Measurements from ENCODE around the gene TEAD1.
"Not testable (repeated sequence)": the region's sequence is repeated elsewhere in the genome, so short reads cannot be mapped to it uniquely, and the experiment has no call there.

The TEAD1 gene

DNA sequence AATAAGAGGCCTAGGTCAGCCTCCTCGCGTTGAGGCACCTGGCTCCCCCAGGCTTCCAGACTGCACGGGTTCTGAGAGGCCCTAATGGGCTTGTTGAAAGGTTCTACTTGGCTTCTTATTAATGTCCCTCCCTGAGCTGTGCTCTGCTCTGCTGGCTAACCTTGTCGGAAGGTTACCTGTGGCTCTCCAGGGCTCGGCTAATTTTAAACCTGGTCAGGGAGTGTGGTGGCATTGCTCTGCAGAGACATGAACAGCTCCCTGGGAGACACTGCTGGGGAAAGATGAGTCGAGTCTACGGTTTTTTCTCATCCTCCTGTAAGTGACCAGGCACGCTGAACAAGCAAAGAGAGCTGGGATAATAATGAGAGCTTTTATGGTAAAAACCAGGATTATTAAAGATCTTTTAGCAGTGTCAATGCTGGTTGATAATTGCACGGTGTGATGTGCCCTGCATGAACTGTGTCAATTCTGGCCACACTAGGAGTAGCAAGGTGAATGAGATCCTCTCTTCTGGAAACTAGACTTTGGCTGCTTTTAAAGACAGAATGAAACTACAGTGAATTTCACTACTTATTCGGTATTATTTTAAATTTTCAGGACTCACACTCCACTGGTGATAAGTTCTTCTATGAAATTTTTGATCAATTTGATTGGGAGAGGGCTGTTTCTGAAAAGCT is 70.7 kb downstream of the TEAD1 start:
- DNase-seq: no peak

DNA sequence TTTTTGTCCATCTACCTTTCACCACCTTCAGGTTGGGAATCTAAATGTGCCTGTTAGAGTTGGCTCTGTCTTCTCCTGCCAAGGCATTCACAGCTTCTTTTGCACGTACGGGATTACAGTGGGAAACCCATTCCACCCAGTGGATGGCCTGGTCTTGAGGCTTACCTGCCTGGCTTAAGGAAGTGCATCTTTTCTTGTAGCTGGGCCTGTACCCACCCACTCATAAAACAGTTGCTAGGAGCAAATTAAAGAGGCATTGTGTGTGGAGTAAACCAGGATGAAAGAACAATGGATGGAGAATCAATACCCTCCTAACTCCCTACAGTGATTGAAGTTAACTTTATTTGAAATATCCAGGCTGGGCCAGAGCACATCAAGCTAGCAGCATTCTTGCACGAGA is 71.6 kb downstream of the TEAD1 start:
- no peak for DNase-seq

DNA sequence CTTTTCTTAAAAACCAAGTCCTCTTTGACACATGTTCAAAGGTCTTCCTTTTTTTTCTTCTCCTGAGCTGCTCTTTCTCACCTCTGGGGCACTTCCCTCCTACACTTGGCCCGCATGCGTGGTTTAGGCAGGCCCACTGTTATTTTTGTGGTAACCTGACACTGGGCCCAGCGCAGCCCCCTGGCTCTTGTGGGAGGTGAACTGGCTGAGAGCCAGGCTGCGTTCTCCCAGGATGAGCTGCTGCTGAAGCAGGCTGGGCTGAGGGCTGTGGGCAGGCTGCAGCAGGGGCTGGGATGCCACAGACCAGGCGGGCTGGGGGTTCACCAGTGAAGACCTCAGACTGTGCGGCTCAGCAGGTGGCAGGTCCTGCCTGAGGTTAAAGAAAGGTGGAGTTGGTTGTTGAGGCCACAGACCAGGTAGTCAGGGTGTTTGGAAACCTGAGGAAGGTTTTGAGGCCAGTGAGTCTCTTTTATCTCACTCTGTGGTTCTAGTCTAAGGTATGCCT is 72.4 kb downstream of the TEAD1 start:
- no peak for DNase-seq

DNA sequence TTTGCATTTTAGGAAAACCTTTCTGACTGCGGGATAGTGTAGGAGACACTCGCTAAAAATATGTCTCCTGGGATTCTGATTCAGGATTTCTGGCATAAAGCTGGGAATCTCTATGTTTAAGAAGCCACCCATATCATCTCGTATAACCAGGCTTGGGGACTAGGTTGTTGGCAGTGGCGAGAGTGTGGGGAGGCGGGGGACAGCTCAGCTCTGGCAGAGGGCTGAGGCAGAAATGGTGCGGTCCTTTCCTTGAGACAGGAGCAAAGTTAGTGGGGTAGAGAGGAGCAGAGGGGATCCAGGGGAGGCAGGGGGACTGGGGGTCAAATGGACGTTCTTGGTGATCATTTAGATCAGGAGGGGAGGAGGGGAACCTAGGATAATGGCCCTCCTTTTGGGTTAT is 74.3 kb downstream of the TEAD1 start:
- no peak for DNase-seq

DNA sequence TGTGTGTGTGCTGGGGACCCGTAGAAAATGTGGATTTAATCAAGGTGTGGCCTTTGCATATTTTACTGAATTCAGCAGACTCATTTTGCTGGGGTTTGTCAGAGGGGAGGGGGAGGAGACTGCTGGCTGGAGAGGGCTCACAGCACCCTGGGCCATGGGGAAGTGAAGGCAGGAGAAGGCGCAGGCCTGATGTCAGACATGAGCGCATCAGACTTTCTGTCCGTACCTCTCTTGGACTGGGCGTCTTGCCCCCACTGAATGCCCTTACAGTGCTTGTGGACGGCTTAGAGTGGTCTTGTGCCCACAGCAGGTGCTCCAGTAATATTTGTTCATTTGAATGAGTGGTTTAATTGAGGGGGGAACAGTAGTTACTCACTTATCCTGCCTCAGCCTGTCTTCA is 75.2 kb downstream of the TEAD1 start:
- DNase-seq: no peak

DNA sequence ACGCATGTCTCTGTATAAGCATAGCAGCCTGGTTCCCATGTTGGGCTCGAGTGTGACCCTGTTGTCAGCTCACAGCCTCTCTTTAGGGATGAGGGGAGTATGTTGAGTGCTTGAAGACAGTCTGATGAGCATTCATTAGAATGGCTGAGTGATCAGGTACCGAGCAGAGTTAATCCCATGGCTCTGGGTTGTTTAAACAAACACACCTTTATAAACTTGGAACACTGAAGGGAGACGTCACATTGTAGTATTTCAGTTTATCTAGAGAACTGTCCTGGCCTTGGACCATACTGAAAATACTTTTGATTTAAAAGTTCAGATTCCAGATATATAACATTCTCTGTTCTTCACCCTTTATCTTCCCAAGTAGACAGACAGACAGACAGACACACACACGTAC is 76.0 kb downstream of the TEAD1 start:
- no peak for DNase-seq

DNA sequence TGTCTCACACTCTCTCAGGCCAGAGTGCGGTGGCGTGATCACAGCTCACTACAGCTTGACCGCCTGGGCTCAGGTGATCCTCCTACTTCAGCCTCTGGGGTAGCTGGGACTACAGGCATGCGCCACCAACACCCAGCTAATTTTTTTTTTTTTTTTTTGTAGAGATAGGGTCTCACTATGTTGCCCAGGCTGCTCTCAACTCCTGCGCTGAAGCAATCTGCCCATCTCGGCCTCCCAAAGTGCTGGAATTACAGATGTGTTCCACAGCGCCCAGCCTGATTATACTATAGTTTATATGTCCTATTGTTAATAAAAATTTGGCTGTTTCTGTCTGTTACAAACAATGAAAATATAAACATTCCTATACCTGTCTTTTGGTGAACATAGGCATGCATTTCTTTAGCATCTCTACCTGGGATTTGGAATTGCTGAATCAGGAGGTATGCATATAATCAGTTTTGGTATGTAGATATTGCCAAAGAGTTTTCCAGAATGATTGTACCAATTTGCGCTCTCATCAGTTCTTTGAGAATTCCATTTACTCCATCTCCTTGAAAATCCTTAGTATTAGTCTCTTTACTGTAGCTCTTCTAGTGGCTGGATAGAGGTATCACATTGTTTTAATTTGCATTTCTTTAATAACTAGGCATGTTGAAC is 78.8 kb downstream of the TEAD1 start:
- no peak for DNase-seq

DNA sequence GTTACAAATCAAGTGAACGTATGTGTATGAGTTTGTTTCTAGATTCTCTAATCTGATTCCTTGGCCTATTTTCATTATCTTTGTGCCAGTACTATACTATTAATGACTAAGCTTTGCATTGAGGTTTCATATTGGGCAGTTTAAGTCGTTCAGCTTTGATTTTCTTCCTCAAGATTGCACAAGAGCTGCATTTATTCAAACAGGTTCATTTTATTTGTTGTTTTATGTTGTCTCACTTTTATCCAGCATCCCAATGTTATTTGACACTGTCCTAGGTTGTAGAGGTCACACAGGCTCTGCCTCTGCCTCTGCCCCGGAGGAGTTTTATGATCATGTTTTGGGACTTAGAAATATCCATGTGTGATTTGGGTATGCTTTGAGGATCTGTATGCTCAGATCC is 79.8 kb downstream of the TEAD1 start:
- DNase-seq: no peak

DNA sequence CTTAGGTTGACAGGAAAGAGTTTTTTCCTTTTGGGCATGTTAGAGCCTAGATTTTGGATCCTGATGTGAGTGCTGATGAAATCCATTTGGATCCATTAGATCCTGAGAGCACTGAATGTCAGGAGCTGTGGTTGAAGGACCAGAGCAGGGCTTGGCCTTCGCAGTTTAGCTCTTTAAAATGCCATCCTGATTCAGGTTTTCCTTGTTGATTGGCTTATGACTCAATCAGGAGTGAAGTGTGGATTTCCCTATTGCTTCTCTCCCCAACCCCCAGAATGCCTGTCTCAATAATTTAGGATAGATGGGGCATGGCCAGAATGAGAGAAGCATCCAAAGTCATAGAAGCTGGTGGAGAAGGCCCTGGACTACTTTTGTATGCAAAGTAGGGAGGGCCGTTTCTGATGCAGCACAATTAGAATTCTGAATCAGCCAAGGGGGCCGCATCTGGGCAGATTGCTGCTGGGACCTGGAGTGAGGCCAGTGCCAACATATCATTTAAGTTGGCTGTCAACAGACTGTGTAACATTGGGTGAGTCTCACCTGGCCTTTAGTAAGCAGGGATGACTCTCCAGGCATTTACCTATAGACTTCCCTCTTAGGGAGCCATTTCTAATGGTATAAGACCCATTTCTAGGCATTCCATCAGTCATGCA is 80.5 kb downstream of the TEAD1 start:
- DNase-seq: no peak

DNA sequence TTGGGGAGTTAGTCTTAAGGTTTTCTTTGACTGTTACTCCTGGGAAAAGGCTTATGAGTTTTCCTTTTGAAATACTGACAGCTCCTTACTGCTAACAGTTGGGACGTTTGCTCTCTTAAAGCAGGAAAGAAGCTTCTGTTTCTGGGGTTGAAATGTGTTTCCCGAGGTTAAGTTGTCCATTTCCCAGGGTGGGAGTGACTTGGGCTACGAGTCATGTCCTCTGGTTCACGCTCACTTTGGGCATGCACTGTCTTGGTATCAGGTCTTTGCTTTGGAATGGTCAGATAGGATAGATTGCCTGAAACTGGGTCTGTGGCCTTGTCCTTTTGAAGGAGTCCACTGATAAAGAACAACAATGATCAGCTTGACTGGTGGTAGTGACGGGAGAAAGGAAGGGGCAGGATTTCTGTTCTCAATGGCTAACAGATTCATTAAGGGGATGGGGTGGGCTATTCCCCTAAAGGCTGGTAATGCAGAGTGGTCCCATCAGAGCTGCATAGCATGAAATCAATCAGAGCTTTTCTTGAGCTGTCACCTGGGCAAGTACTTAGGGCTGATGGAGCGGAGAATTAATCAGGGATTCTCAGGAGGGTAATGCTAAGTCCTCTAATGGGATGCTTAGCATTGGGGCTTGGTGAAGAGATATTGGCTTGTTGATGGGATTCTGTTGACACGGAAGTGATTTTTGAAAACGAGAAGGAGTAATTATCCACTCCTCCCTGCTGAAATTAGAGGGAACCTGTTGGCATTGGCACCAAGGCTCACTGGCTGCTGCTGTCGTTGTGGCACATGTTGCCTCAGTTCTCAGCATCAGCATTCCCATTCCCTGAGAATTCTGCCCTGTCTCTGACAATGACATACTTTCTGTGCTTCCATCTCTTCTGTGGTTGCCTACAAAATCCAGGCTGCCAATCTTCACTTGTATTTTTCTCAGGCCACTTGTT is 81.6 kb downstream of the TEAD1 start:
- DNase-seq: no peak

DNA sequence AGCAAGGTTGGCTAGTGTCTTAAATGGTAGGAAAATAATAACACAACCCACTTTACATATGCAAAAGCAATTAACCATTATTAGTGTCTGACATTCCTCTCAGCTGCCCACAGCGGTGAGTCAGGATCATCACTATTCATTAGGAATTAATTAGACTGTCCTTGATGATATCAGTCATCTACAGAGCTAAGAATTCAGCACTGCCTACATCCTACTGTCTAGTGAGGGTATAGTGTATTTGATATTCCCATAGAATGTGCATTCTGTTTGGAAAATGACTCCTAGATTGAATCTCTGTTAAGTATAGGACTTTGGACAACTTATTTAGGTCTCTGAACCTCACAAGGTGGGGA is 82.2 kb downstream of the TEAD1 start:
- no peak for DNase-seq

DNA sequence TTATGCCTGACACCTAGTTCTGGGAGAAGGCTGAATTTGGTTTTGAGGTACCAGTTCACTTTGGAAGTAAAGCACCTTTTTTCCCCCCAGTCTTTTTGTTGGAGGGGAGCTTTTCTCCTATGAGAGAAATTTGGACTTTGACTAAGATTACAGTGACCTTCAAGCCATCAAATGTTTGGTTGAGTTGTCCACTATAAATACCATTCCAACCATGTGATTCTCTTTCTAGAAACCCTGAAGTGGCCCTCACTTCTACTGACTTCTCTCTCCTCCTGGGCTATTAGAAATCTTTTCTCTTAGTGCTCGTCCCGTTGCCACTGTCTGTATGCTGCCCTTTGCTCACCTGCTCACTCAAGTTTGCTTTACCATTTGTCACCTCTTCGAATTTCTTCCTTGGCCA is 82.6 kb downstream of the TEAD1 start:
- no peak for DNase-seq

DNA sequence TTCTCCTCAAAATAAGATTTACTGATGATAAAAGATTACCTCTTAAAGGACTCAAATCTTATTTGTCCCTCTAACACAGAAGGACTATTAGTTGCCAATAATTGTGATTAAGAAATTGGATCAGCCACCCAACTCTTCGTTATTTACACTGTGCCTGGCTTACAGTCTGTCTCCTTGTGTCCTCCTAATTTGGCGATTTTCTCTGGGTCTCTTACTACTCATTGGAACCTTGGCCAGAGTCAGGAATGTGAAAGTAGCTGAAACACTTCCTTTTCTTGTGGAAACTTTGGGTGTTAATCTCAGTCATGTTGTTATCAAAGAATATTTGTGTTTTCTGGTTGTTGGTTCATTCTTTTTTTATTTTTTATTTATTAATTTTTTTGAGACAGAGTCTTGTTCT is 83.2 kb downstream of the TEAD1 start:
- DNase-seq: no peak

DNA sequence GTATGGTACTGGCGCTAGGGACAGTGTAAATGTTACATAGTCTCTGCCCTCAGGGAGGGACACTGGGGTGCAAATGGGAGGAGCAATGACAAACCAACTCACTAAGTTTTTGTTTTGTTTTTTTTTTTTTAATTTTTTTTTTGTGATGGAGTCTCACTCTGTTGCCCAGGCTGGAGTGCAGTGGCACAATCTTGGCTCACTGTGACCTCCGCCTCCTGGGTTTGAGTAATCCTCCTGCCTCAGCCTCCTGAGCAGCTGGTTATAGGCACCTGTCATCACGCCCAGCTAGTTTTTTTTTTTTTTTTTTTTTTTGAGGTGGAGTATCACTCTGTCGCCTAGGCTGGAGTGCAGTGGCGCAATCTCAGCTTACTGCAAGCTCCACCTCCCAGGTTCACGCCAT is 83.9 kb downstream of the TEAD1 start:
- not testable (repeated sequence) for DNase-seq

DNA sequence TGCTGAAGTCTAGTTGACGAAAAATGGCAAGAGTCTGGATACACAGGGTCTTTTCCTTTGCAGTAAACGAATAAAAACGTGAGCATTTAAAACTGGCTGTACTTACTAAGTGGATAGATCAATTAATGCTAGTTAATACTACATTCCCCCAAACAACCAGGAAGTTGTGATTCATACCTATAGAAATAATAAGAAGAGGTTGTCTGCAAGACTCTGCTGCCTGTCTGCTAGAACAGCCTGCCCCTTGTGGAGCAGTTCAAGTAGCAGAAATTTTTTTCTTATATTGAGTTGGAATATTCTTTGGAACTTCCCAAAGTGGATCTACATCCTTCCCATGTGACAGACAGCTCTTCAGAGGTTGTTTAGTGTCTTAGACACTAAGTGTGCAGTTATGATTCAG is 86.8 kb downstream of the TEAD1 start:
- no peak for DNase-seq

DNA sequence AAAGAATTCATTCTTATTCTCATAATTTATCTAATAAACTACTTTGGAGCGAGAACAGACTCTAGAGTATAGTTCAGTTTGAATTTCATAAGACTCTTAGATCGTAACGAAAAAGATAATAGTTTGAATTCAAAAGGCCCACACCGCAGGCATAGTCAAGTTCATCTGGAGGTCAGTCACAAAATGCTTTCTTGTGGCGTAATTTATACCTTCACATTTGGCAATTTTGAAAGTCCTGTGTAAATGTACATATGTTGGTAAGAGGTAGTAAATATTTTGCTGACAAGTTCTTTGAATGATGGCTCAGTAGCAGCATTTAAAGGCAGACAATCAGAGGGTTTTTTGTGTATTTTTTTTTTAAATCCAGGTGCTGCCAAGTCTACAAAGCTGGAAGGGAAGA is 88.1 kb downstream of the TEAD1 start:
- no peak for DNase-seq

DNA sequence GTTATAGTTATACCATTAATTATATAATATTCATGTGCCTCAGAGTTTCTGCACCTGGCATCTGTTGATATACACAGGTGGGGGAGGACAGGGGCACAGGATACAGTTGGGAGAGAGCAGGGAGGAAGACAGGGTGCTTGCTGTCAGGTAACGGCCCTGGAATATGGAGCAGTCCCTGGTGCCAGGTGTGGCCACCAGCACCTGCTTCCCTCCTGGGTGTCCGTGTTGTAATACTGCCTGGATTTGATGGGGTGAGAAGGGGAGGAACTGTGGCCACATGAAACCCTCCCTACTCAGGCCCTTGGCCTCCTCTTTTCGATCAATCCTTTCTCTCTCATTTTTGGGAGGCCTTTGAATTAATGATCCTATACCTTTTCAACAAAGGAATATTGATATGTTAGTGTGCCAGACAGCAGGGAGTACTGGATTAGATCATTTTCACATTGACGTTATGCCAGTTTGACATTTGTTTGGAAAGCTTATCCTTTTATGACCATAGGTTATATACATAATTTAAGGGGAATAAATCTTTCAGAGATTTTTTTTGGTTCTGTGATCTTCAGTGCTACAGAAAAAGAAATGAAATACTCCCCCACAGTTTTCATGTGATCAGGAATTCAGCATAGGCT is 88.6 kb downstream of the TEAD1 start:
- no peak for DNase-seq

DNA sequence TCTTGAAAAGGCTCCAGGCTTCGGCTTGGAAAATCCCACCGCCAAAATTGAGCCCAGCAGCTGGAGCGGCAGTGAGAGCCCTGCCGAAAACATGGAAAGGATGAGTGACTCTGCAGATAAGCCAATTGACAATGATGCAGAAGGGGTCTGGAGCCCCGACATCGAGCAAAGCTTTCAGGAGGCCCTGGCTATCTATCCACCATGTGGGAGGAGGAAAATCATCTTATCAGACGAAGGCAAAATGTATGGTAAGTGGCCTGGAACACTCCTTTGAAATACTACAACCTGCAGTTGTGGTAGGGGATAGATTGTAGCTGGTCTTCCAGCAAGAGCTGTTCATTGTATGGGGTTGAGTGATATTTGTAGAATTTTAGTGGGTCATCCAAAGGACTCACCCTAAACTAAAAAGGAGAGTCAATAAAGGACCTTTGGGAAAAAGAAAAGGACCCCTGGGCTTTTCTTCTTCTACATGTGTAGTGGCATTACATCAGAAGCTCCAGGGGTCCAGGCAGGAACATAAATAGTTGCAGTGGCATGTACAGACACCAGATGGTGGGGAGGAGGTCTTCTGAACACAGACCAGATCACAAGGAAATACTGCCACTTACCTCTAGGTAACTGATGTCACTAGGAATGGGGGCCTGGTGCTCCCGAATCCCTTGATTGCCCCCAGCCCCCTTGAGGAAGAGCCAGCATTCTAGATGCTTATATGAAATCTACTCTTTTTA is 90.1 kb downstream of the TEAD1 start:
- no peak for DNase-seq

DNA sequence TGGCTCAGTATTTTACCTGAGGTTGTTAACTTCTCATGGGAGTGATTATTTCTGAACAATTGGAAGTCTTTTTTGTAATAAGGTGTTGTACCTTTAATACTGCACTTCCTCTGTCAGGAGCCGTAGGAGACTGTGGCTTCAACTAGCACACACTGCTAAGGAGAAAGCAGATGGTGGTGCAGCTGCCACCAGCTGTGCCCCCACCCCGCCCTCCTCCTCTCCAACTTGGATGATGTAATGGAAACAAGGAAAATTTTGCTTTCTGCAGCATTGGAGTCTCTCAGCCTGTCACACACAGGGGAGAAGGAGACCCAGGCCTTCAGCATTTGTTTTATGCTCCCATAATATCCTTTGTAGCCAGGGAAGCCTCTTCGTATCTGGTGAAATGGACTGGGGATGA is 91.2 kb downstream of the TEAD1 start:
- no peak for DNase-seq

DNA sequence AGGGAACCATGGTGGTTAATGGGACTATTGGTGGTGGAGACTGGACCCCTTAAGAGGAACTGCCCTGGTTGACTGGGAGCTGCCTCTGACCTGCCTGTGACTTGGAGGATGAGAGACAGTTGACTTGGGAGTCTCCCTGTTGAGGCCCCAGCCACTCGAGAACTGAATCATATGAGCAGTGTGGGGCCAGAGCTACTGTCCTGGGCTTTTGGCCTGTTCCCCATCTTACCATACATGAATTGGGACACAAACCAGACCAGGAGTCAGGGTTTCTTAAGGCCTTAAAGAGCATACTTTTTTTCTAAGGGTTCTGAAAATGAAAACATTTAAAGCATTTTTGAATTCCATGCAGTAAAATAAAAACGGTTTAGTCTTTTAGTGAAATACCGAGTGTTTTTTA is 92.8 kb downstream of the TEAD1 start:
- DNase-seq: no peak

DNA sequence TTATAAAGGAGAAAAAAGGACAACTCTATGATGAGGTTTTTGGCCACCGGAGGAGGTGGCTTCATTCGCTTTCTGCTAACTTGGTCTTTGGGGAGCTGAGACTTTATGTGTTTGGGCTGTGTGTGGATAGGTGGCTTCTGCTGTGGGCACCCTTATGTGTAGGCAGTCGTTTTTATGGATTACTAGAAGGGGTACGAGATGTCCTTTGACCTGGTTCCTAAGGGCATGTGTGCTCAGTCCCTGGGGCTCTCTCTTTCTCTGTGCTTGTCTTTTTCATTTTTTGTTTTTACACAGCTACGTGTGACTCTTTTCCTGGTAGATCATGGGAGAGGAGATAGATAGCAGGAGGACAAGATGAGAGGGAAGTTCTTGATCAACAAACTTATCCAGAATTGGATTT is 93.4 kb downstream of the TEAD1 start:
- no peak for DNase-seq

All from GDM1 (cell line).